ENCODE data around the gene CDH23. TPM values are rescaled to one million over a fixed set of nuclear protein-coding genes. Genes with fewer than 3 reads are reported as not detected.

The CDH23 gene
- total RNA-seq, 2 donors from 2014 or later: 0.06 TPM; not detected in 1

DNA sequence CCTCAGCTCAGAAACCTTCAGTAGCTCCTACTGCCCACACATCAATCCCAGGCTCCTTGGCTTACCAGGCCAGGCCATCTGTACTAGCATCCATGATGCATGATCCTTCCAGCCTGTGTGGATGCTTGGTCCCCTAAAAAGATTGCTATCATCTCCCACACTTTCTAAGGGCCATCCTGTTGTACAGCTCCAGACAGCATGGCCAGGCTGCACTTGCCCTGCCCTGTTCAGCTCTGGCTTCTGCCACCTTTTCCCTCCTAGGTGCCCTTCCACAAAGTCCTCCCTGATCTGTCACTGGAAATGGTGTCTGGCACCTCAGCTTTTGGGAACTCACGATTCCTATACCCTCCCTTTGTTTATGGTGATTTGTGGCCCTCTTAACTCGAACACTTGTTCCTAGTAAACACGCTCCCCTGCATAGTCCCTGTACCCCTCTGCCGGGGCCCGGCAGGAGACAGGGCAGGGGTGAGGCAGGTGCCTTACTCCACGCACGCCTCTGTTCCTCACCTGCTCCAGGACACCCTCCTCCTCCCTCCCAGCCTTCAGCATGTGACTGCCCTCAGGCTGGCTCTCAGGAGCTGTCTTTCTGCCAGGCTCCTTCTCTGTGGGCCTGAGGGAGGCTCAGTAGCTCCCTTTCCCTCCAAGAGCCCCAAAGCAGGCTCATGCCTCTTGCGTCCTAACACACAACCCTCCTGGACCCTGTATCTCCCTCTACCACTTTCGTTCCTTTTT is 71.8 kb downstream of the CDH23 start:
- H3K27me3 Mint-ChIP-seq: peaks cover 0 to 8% of the 10 kb centered on the region in 2 donors
- DNase-seq (ENCODE audit: low spot score) (no peak), ATAC-seq (no peak)
- H3K4me3 Mint-ChIP-seq: no peak overlapping the region
- no peaks in the 10 kb centered on the region for H3K36me3 Mint-ChIP-seq
- H3K4me1 Mint-ChIP-seq (ENCODE audit: low read depth in 2 of 2): no peaks in the 10 kb centered on the region
- H3K9me3 Mint-ChIP-seq: no peaks in the 10 kb centered on the region
- H3K27ac Mint-ChIP-seq: no peak overlapping the region

DNA sequence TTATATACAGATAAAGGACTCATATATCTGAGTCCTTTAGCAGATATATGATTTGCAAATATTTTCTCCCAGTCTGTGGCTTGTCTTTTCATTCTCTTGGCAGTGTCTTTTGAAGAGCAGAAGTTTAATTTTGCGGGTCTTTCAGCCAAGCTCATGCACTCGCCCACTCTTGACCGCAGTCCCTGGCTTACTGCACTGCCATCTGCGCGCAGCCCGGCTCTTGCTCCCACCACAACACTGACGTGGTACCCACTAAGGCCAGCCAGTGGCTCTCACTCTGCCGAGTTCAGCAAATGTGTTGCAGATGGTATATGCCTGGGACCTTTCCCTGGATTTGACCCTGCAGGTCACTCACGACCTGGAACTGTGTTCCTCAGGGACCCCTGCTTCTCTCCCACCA is 74.3 kb downstream of the CDH23 start:
- no peak overlapping the region for H3K4me3 Mint-ChIP-seq
- H3K27me3 Mint-ChIP-seq: peaks cover 0 to 8% of the 10 kb centered on the region in 2 donors
- ATAC-seq: no peak
- DNase-seq (ENCODE audit: low spot score): no peak
- no peaks in the 10 kb centered on the region for H3K9me3 Mint-ChIP-seq
- peaks cover 4 to 5% of the 10 kb centered on the region in 2 donors for H3K4me1 Mint-ChIP-seq (ENCODE audit: low read depth in 2 of 2)
- H3K36me3 Mint-ChIP-seq: no peaks in the 10 kb centered on the region
- H3K27ac Mint-ChIP-seq: no peak overlapping the region

GRCh38 chr10:71471957-71472365 is 75.2 kb downstream of the CDH23 start:
- Mint-ChIP-seq H3K27me3 (peaks cover 0 to 8% of the 10 kb centered on the region in 2 donors), H3K27ac (no peak overlapping the region), H3K4me1 (ENCODE audit: low read depth in 2 of 2) (peaks cover 4 to 5% of the 10 kb centered on the region in 2 donors), H3K9me3 (no peaks in the 10 kb centered on the region), H3K4me3 (no peak overlapping the region), H3K36me3 (no peaks in the 10 kb centered on the region)
- no peak for DNase-seq (ENCODE audit: low spot score)
- ATAC-seq: no peak

GRCh38 chr10:71472466-71472865 is 75.7 kb downstream of the CDH23 start:
- Mint-ChIP-seq H3K36me3 (no peaks in the 10 kb centered on the region), H3K27me3 (peaks cover 2 to 8% of the 10 kb centered on the region in 2 donors), H3K4me1 (ENCODE audit: low read depth in 2 of 2) (peaks cover 4 to 5% of the 10 kb centered on the region in 2 donors), H3K27ac (no peak overlapping the region), H3K4me3 (no peak overlapping the region), H3K9me3 (no peaks in the 10 kb centered on the region)
- DNase-seq (ENCODE audit: low spot score) (no peak), ATAC-seq (no peak)

DNA sequence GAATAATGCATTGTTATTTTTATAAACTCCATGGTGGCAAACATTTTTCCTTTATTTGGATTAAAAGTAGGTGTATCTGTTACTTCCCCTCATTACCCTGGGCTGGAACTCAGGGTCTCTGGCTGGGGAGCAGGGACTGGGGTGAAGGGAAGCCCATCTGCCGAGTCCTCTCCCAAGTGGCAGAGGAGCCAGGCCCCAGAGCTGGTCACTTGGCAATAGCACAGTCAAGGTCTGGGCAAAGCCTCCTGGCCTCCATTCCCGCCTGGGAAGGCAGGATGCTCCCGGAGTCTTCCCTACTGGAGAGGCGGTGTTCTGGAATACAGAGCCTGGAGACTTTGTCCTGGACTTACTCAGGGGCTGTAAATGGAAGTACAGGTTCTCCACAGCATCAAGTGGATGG is 76.2 kb downstream of the CDH23 start:
- ATAC-seq (no peak), DNase-seq (ENCODE audit: low spot score) (no peak)
- Mint-ChIP-seq H3K9me3 (no peaks in the 10 kb centered on the region), H3K4me1 (ENCODE audit: low read depth in 2 of 2) (peaks cover 4 to 5% of the 10 kb centered on the region in 2 donors), H3K4me3 (no peak overlapping the region), H3K27me3 (peaks cover 6 to 8% of the 10 kb centered on the region in 2 donors), H3K27ac (no peak overlapping the region), H3K36me3 (no peaks in the 10 kb centered on the region)

DNA sequence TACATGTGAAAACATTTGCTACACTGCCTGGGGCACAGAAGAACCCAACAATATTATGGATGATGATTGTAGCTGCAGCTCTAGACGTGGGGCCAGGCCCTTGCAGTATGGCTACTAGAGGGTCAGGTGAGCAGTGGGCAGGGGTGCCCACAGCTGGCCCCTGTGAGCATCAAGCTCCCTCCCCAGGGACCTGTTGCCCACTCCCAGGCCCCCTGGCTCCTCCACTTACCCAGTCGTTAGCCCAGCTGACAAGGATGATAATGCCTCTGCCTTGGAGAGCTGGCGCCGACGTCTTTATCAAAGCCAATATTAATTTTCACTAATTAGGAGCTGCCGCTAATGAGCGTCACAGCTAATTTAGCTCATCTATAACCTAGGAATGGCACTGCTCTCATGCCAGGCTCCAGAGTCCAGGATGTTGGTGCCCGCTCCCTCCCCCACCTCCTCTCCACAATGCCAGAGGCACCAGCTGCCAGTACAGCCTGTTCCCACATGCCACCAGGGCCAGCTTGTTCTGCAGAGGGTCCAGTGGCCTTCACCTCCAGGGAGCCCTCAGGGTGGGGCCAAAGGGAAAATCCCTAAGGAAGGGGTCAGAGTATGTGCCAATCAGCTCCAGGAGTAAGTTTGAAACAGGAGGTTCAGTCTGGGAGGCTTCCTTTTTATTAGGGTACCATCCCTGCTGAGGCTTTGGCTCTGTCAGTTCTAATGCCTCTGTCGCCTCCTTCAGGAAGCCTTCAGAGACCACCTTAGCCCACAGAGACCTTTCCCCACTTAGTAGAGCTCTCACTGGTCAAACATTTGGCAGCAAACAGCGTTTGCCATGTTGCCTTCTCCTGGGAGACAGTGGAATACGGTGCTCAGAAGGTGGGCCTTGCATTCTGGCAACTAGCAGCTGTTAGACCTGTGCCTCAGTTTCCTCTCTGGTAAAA is 77.2 kb downstream of the CDH23 start:
- Mint-ChIP-seq H3K9me3 (no peaks in the 10 kb centered on the region), H3K4me1 (ENCODE audit: low read depth in 2 of 2) (peaks cover 4 to 5% of the 10 kb centered on the region in 2 donors), H3K36me3 (no peaks in the 10 kb centered on the region), H3K4me3 (no peak overlapping the region), H3K27me3 (peaks cover 8 to 13% of the 10 kb centered on the region in 2 donors), H3K27ac (no peak overlapping the region)
- ATAC-seq: no peak
- DNase-seq (ENCODE audit: low spot score): no peak

DNA sequence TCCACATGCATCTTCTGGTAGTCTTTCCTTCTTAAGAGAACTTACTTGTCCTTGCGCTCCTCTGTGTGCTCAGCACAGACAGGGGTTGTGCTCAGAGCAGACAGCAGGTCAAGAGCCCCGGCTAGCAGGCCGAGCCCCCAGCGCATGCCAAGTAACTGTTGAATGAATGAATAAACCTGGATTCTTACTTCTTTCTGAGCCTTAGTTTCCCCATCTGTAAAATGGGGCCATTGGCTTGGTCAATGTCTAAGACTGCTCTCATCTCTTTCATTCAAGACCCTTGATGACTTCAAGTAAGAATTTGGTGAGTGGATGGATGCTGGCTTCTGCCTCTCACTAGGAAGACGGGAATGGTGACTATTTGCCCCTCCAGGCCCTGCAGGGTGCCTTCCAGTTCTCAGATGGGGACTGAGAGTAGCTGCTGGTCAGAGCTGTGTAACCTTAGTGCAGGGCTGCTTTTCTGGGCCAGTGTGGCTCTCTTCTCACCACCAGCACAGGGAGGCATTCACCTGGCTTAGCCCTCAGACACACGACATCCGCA is 78.1 kb downstream of the CDH23 start:
- no peak overlapping the region for H3K27ac Mint-ChIP-seq
- peaks cover 8 to 13% of the 10 kb centered on the region in 2 donors for H3K27me3 Mint-ChIP-seq
- no peaks in the 10 kb centered on the region for H3K36me3 Mint-ChIP-seq
- H3K4me3 Mint-ChIP-seq: no peak overlapping the region
- peaks cover 4 to 5% of the 10 kb centered on the region in 2 donors for H3K4me1 Mint-ChIP-seq (ENCODE audit: low read depth in 2 of 2)
- no peak for ATAC-seq
- DNase-seq (ENCODE audit: low spot score): no peak
- no peaks in the 10 kb centered on the region for H3K9me3 Mint-ChIP-seq

- Mint-ChIP-seq H3K36me3 (no peaks in the 10 kb centered on the region), H3K4me3 (no peak overlapping the region), H3K27me3 (peaks cover 10 to 14% of the 10 kb centered on the region in 2 donors), H3K4me1 (ENCODE audit: low read depth in 2 of 2) (peaks cover 4 to 5% of the 10 kb centered on the region in 2 donors), H3K9me3 (no peaks in the 10 kb centered on the region), H3K27ac (no peak overlapping the region)
- DNase-seq (ENCODE audit: low spot score): no peak
- no peak for ATAC-seq
These were observed 78.6 kb downstream of the CDH23 start for GRCh38 chr10:71475243-71475871.

- Mint-ChIP-seq H3K4me1 (ENCODE audit: low read depth in 2 of 2) (peaks cover 4 to 5% of the 10 kb centered on the region in 2 donors), H3K36me3 (no peaks in the 10 kb centered on the region), H3K27me3 (peaks cover 13 to 16% of the 10 kb centered on the region in 2 donors), H3K9me3 (no peaks in the 10 kb centered on the region), H3K27ac (no peak overlapping the region), H3K4me3 (no peak overlapping the region)
- no peak for ATAC-seq
- DNase-seq (ENCODE audit: low spot score): no peak
These were observed 79.7 kb downstream of the CDH23 start for GRCh38 chr10:71476228-71477011.

GRCh38 chr10:71478173-71478572 is 81.5 kb downstream of the CDH23 start:
- peak; percentile 8 for DNase-seq (ENCODE audit: low spot score)
- no peaks in the 10 kb centered on the region for H3K36me3 Mint-ChIP-seq
- no peak overlapping the region for H3K27ac Mint-ChIP-seq
- no peak for ATAC-seq
- no peak overlapping the region for H3K4me3 Mint-ChIP-seq
- no peaks in the 10 kb centered on the region for H3K9me3 Mint-ChIP-seq
- peaks cover 7 to 16% of the 10 kb centered on the region in 2 donors for H3K27me3 Mint-ChIP-seq
- H3K4me1 Mint-ChIP-seq (ENCODE audit: low read depth in 2 of 2): peaks cover 4 to 5% of the 10 kb centered on the region in 2 donors

DNA sequence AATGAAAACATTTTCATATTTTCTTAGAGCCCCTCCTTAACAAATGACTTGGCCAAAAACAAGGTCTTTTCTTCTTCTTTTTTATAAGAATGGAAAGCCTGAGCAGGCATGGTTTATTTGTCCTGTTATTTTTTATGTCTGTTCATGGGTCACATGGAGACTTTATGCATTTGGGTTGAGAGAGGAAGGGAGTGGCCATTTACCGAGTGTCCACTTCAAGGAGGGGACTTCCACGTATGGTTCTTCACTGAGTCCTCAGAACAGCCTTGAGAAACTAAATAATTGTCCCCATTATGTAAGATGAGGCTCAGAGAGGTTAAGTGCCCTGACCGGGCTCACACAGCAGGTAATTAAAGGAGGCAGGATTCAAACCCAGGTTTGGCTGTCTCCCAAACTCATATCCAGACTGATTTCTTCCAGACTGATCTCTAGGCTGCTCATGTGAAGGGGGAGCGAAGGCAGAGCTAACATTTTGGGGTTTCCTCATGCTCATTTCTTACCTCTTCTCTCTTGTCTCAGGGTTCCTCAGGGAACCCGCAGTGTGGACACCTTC is 82.2 kb downstream of the CDH23 start:
- ATAC-seq (no peak), DNase-seq (ENCODE audit: low spot score) (no peak)
- H3K4me1 Mint-ChIP-seq (ENCODE audit: low read depth in 2 of 2): peaks cover 4 to 5% of the 10 kb centered on the region in 2 donors
- peaks cover 7 to 16% of the 10 kb centered on the region in 2 donors for H3K27me3 Mint-ChIP-seq
- H3K36me3 Mint-ChIP-seq: no peaks in the 10 kb centered on the region
- no peak overlapping the region for H3K4me3 Mint-ChIP-seq
- no peak overlapping the region for H3K27ac Mint-ChIP-seq
- H3K9me3 Mint-ChIP-seq: no peaks in the 10 kb centered on the region

- no peak overlapping the region for H3K4me3 Mint-ChIP-seq
- no peaks in the 10 kb centered on the region for H3K36me3 Mint-ChIP-seq
These were observed 83.1 kb downstream of the CDH23 start for GRCh38 chr10:71479831-71480230.

More at GRCh38 chr10:71479831-71480230, 83.1 kb downstream of the CDH23 start:
- no peak overlapping the region for H3K27ac Mint-ChIP-seq
- peaks cover 7 to 18% of the 10 kb centered on the region in 2 donors for H3K27me3 Mint-ChIP-seq
- H3K4me1 Mint-ChIP-seq (ENCODE audit: low read depth in 2 of 2): peaks cover 4 to 5% of the 10 kb centered on the region in 2 donors
- ATAC-seq (no peak), DNase-seq (ENCODE audit: low spot score) (peak; percentile 34)
- H3K9me3 Mint-ChIP-seq: no peaks in the 10 kb centered on the region

Measured in natural killer cell treated with Interleukin-12 subunit alpha and Interleukin-12 subunit beta and Interleukin-15 and Interleukin-18, amount 100 ng/mL, for 72 hours (primary cell).